Neural progenitor cell (in vitro differentiated cells): ENCODE measurements around the gene KNL1. TPM values are rescaled to one million over a fixed set of nuclear protein-coding genes. Genes with fewer than 3 reads are reported as not detected.
A peak's percentile ranks its signal among the peaks of the same experiment; 100 is the strongest.

Source experiments
- DNase-seq: peaks from one replicate; pipeline ENCODE4 v3.0.0-alpha.2; 2016; ENCODE audit warnings: low spot score
- H2AFZ ChIP-seq: fragments of 200-600 bp; sonication (generic); replicated peaks from 2 replicates; pipeline ENCODE4 v1.6.1; 2016; ENCODE audit warnings: antibody characterized with exemption
- H3F3A ChIP-seq: fragments of 200-600 bp; sonication (generic); 2 replicates; pipeline ENCODE4 v1.6.1; 2016; ENCODE audit warnings: antibody characterized with exemption, low read depth
- H3K27ac ChIP-seq: fragments of 200-600 bp; sonication (generic); 2 replicates; pipeline ENCODE4 v1.5.1; 2016; ENCODE audit warnings: mild to moderate bottlenecking
- H3K27me3 ChIP-seq: fragments of 200-600 bp; sonication (generic); 2 replicates; pipeline ENCODE4 v1.6.1; 2016; ENCODE audit warnings: mild to moderate bottlenecking, moderate library complexity
- H3K36me3 ChIP-seq: fragments of 200-600 bp; sonication (generic); 2 replicates; pipeline ENCODE4 v1.5.1; 2016
- H3K4me1 ChIP-seq: fragments of 200-600 bp; sonication (generic); 2 replicates; pipeline ENCODE4 v1.6.1; 2016; ENCODE audit warnings: mixed run types
- H3K4me2 ChIP-seq: fragments of 200-600 bp; sonication (generic); 2 replicates; pipeline ENCODE4 v1.6.1; 2016
- H3K4me3 ChIP-seq: fragments of 200-600 bp; sonication (generic); 2 replicates; pipeline ENCODE4 v1.5.1; 2016
- H3K79me2 ChIP-seq: fragments of 200-600 bp; sonication (generic); 2 replicates; pipeline ENCODE4 v1.6.1; 2016; ENCODE audit warnings: low read depth
- H3K9ac ChIP-seq: fragments of 200-600 bp; sonication (generic); 2 replicates; pipeline ENCODE4 v1.6.1; 2016
- H3K9me3 ChIP-seq: fragments of 200-600 bp; sonication (generic); 2 replicates; pipeline ENCODE4 v1.5.1; 2016; ENCODE audit warnings: low read depth
- H4K20me1 ChIP-seq: fragments of 200-600 bp; sonication (generic); 2 replicates; pipeline ENCODE4 v1.6.1; 2016; ENCODE audit warnings: low read depth
- H3K27ac Mint-ChIP-seq: 3 replicates; pipeline ENCODE4 v1.8.0; 2021; ENCODE audit warnings: mixed read lengths
- H3K27me3 Mint-ChIP-seq: 2 replicates; pipeline ENCODE4 v1.8.0; 2022; ENCODE audit warnings: low read depth, mild to moderate bottlenecking, inconsistent platforms, moderate library complexity, mixed read lengths; ENCODE audit not compliant: insufficient read depth
- H3K36me3 Mint-ChIP-seq: 3 replicates; pipeline ENCODE4 v1.8.0; 2021; ENCODE audit warnings: mixed read lengths
- H3K4me1 Mint-ChIP-seq: 3 replicates; pipeline ENCODE4 v1.8.0; 2021; ENCODE audit warnings: mixed read lengths
- H3K4me3 Mint-ChIP-seq: 3 replicates; pipeline ENCODE4 v1.8.0; 2021; ENCODE audit warnings: mild to moderate bottlenecking, moderate library complexity, mixed read lengths
- H3K9me3 Mint-ChIP-seq: 3 replicates; pipeline ENCODE4 v1.8.0; 2020; ENCODE audit warnings: mixed read lengths
- CTCF ChIP-seq: fragments of 200-600 bp; sonication (generic); IDR thresholded peaks from 2 replicates; pipeline ENCODE4 v1.5.1; 2017; ENCODE audit warnings: antibody characterized with exemption, mild to moderate bottlenecking
- EZH2 ChIP-seq: fragments of 200-600 bp; sonication (generic); IDR thresholded peaks from 2 replicates; pipeline ENCODE4 v1.6.1; 2017; ENCODE audit warnings: antibody characterized with exemption, mild to moderate bottlenecking, moderate library complexity
- EZH2phosphoT487 ChIP-seq: fragments of 200-600 bp; sonication (generic); IDR thresholded peaks from 2 replicates; pipeline ENCODE4 v1.6.1; 2017; ENCODE audit warnings: antibody characterized with exemption
- total RNA-seq: library from RNA; depleted of rRNA; stranded (reverse); fragments of >200 nt; gene quantifications from 2 replicates; pipeline ENCODE4 v1.2.3, GENCODE V29; 2015; ENCODE audit warnings: low replicate concordance

KNL1 gene
- total RNA-seq, 1 donor from 2014 or later, result 125 TPM

DNA sequence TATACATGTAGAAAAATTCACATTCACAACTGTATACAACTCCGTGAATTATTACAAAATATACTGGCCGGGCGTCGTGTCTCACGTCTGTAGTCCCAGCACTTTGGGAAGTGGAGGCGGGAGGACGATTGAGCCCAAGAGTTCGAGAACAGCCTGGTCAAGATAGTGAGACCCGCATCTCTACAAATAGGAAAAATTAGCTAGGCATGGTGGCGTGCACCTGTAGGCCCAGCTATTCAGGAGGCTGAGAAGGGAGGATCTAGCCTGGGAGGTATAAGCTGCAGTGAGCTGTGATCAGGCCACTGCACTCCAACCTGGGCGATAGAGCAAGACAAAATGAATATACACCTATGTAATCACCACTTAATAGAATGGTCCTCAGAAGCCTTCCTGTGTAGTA is 102.2 kb downstream of the KNL1 start:
- no peak overlapping the region for H3K9ac ChIP-seq
- peaks cover 4% of the 10 kb centered on the region for H4K20me1 ChIP-seq
- no peaks in the 10 kb centered on the region for H3K9me3 ChIP-seq
- H3K4me1 Mint-ChIP-seq, result peaks cover 15% of the 10 kb centered on the region
- H3K36me3 Mint-ChIP-seq, result peaks cover 4% of the 10 kb centered on the region
- H3K4me1 ChIP-seq, result peaks cover 4% of the 10 kb centered on the region
- H3K4me2 ChIP-seq, result peak overlapping the region; percentile 91
- H3K79me2 ChIP-seq, result peaks cover 29% of the 10 kb centered on the region
- peak overlapping the region; percentile 98 for H3K4me3 Mint-ChIP-seq
- H3K9me3 Mint-ChIP-seq, result no peaks in the 10 kb centered on the region
- H3K27me3 ChIP-seq, result no peaks in the 10 kb centered on the region
- H3K36me3 ChIP-seq, result peaks cover 7% of the 10 kb centered on the region
- H3K4me3 ChIP-seq, result peak overlapping the region; percentile 75
- peaks cover 5% of the 10 kb centered on the region for H3K27me3 Mint-ChIP-seq
- no peak for DNase-seq
- no peak overlapping the region for H2AFZ ChIP-seq
- peaks cover 21% of the 10 kb centered on the region for H3F3A ChIP-seq
- no peak overlapping the region for H3K27ac ChIP-seq
- TF ChIP-seq EZH2phosphoT487 (no peak), CTCF (no peak)
- no peak overlapping the region for H3K27ac Mint-ChIP-seq

GRCh38 chr15:40697916-40698315 is 103.9 kb downstream of the KNL1 start:
- TF ChIP-seq EZH2, result no peak
- TF ChIP-seq EZH2phosphoT487, result no peak
- TF ChIP-seq CTCF, result no peak
- Mint-ChIP-seq H3K4me1 (peaks cover 15% of the 10 kb centered on the region), H3K4me3 (no peak overlapping the region), H3K9me3 (no peaks in the 10 kb centered on the region), H3K27me3 (peaks cover 5% of the 10 kb centered on the region), H3K36me3 (peaks cover 10% of the 10 kb centered on the region), H3K27ac (no peak overlapping the region)
- Histone ChIP-seq H3K9ac (no peak overlapping the region), H3K27me3 (no peaks in the 10 kb centered on the region), H3K27ac (no peak overlapping the region), H3F3A (peaks cover 21% of the 10 kb centered on the region), H3K4me2 (no peak overlapping the region), H3K9me3 (no peaks in the 10 kb centered on the region), H3K36me3 (peaks cover 7% of the 10 kb centered on the region), H4K20me1 (peaks cover 4% of the 10 kb centered on the region), H3K4me1 (peaks cover 4% of the 10 kb centered on the region), H2AFZ (no peak overlapping the region), H3K79me2 (peaks cover 29% of the 10 kb centered on the region), H3K4me3 (no peak overlapping the region)
- DNase-seq, result no peak

DNA sequence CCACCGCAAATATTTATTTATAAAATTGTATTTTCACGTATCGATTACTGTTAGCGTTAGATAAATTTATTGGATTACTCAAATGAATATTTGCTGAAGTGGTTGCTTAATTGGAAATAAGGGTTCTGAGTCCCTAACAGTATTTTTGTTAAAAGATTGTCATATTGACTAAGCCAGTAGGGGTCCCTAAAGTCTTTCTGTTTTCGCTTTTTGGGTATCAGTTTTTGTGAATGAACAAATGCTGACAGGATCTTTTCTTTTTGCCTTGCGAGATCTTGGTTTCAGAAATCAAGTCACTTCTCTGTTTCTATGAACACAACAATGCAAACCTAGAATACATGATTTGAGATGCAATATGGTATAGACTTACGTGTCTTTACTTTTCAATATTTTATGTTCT is 108.0 kb downstream of the KNL1 start:
- no peak overlapping the region for H2AFZ ChIP-seq
- H3K27ac ChIP-seq, result no peak overlapping the region
- no peak for DNase-seq
- H3K9ac ChIP-seq, result no peak overlapping the region
- H3K4me1 ChIP-seq, result no peaks in the 10 kb centered on the region
- Mint-ChIP-seq H3K36me3 (peaks cover 11% of the 10 kb centered on the region), H3K4me1 (no peaks in the 10 kb centered on the region), H3K27me3 (no peaks in the 10 kb centered on the region), H3K9me3 (no peaks in the 10 kb centered on the region), H3K4me3 (no peak overlapping the region), H3K27ac (no peak overlapping the region)
- no peak overlapping the region for H3K4me3 ChIP-seq
- H3K27me3 ChIP-seq, result no peaks in the 10 kb centered on the region
- no peaks in the 10 kb centered on the region for H3F3A ChIP-seq
- H4K20me1 ChIP-seq, result peaks cover 4% of the 10 kb centered on the region
- H3K79me2 ChIP-seq, result peaks cover 3% of the 10 kb centered on the region
- H3K4me2 ChIP-seq, result no peak overlapping the region
- peaks cover 13% of the 10 kb centered on the region for H3K36me3 ChIP-seq
- H3K9me3 ChIP-seq, result no peaks in the 10 kb centered on the region
- TF ChIP-seq EZH2 (no peak), EZH2phosphoT487 (no peak), CTCF (peak; percentile 22)
